Right cardiac atrium (tissue), 5 donors: ENCODE results near the gene BOC. TPM values are rescaled to one million over a fixed set of nuclear protein-coding genes. Genes with fewer than 3 reads are reported as not detected.
A peak's percentile ranks its signal among the peaks of the same experiment; 100 is the strongest.

ENCODE experiments used
- ATAC-seq, 2 donors: fragments of 200-7000 bp; cut with Tn5 transposase; one replicate each; pipeline versions ENCODE4 v1.8.0 to v1.9.1; 2020; ENCODE audit warnings: moderate library complexity in 2 of 2, mild to moderate bottlenecking in 1 of 2
- DNase-seq, 3 donors: peaks; one replicate each; pipeline ENCODE4 v3.0.0-alpha.2; 2020
- H3K27ac ChIP-seq: one replicate; pipeline ENCODE4 v1.5.1; 2013; ENCODE audit warnings: mild to moderate bottlenecking, low read length, control low read depth, moderate library complexity
- H3K27me3 ChIP-seq: one replicate; pipeline ENCODE4 v1.6.1; 2013; ENCODE audit not compliant: control insufficient read depth, insufficient read depth
- H3K4me1 ChIP-seq: one replicate; pipeline ENCODE4 v1.6.1; 2013; ENCODE audit warnings: low read length; ENCODE audit not compliant: control insufficient read depth, insufficient read depth
- H3K4me3 ChIP-seq: one replicate; pipeline ENCODE4 v1.5.1; 2013; ENCODE audit warnings: low read length, control low read depth
- H3K9me3 ChIP-seq: one replicate; pipeline ENCODE4 v1.6.1; 2013; ENCODE audit warnings: low read length; ENCODE audit not compliant: control insufficient read depth
- WGBS: extraction: QIAGEN DNeasy Blood & Tissue Kit; methylation state at CpG from one replicate; pipeline ENCODE4 v1.1.7; 2013; 5-methylcytosine and 5-hydroxymethylcytosine counted together
- intact Hi-C, 4 donors: fragments of 100-400 bp; cut with DNase I; formaldehyde crosslinking; loops; one replicate each; pipeline versions ENCODE4 v1.11.0 to v1.14.0; 2022 to 2023
- long read RNA-seq, 4 donors: library from polyadenylated mRNA; unstranded; transcript quantifications; one replicate each; pipeline ENCODE4 v2.0.0, GENCODE V29; 2020 to 2021
- polyA plus RNA-seq: library from polyadenylated mRNA; stranded (reverse); fragments of 200-250 nt; gene quantifications from one replicate; pipeline ENCODE4 v1.2.3, GENCODE V29; 2013
- total RNA-seq, 4 donors: library from RNA; stranded (reverse); fragmentation: NEBNext Ultra II Directional; extraction: Animal tissue kit (Norgen Biotek cat#: 25700); gene quantifications; one replicate each; pipeline ENCODE4 v1.2.1, GENCODE V29; 2021
- donor health status: healthy with polysubstance abuse.
- donor health status: DM: no; HTN: yes; CAD: no.
- donor health status: DM: no; HTN: no; CAD: no.
- donor health status: DM: no; HTN: yes; CAD: no; lungs with severe emphysema.
- donor health status: DM: yes; HTN: yes; CAD: no.

The BOC gene
- total RNA-seq (10 to 100 TPM; 12.9 to 45.3 (median 15.4) TPM), polyA plus RNA-seq (5.2 TPM)
- long read RNA-seq, donor 1, partial matches to known transcripts = 12 of 31 reads
- long read RNA-seq, donor 1, other reads (novel, unspliced or antisense) = 16 of 31 reads
- long read RNA-seq, donor 2, full-length matches to known transcripts = 1 of 19 reads
- long read RNA-seq, donor 2, partial matches to known transcripts = 7 of 19 reads
- long read RNA-seq, donor 2, other reads (novel, unspliced or antisense) = 11 of 19 reads
- long read RNA-seq, donor 3, full-length matches to known transcripts = 9 of 149 reads
- long read RNA-seq, donor 3, partial matches to known transcripts = 61 of 149 reads
- long read RNA-seq, donor 3, other reads (novel, unspliced or antisense) = 79 of 149 reads
- long read RNA-seq, donor 4, partial matches to known transcripts = 2 of 7 reads
- long read RNA-seq, donor 4, other reads (novel, unspliced or antisense) = 5 of 7 reads

GRCh38 chr3:113211330-113212149, at the start of gene BOC:
TSS of gene BOC (plus strand) at chr3:113211557. CDS start at chr3:113249803, 38,246 bp downstream.
- H3K4me1 ChIP-seq = no peaks in the 10 kb centered on the region

GRCh38 chr3:113161661-113162060, 49.7 kb upstream of the BOC start:
- WGBS = 82% methylated on average over 4 of the region's 4 CpGs
- Histone ChIP-seq H3K27me3 (no peaks in the 10 kb centered on the region), H3K4me3 (no peak overlapping the region), H3K27ac (no peak overlapping the region), H3K9me3 (no peaks in the 10 kb centered on the region), H3K4me1 (no peaks in the 10 kb centered on the region)
- ATAC-seq = no peak
- intact Hi-C loops = no loop called here
- no peak for DNase-seq

More at GRCh38 chr3:113211330-113212149, at the start of gene BOC:
- intact Hi-C loops = loop anchor here in 2 of 4 donors (5.0 kb wide), 2 partner anchors 74 to 76 kb away; no protein-coding TSS in a partner anchor
- Histone ChIP-seq H3K27ac (peak within 1 kb of the TSS; percentile 53), H3K9me3 (no peaks in the 10 kb centered on the region), H3K4me3 (peak within 1 kb of the TSS; percentile 66), H3K27me3 (no peaks in the 10 kb centered on the region)
- WGBS = under 1% methylated on average over 76 of the region's 76 CpGs
- peak; percentile 83 to 89 for ATAC-seq
- peak; percentile 44 to 75 (median 75) for DNase-seq

- peaks cover 7% of the 10 kb centered on the region for H3K4me1 ChIP-seq
Measured at GRCh38 chr3:113163152-113163551, 48.2 kb upstream of the BOC start.

GRCh38 chr3:113165841-113166240, 45.5 kb upstream of the BOC start:
- Histone ChIP-seq H3K4me3 (no peak overlapping the region), H3K27ac (no peak overlapping the region), H3K9me3 (no peaks in the 10 kb centered on the region), H3K27me3 (no peaks in the 10 kb centered on the region), H3K4me1 (peaks cover 7% of the 10 kb centered on the region)
- intact Hi-C loops = no loop called here
- ATAC-seq (peak; percentile 40 to 45), DNase-seq (no peak)
- 54% methylated on average over 3 of the region's 3 CpGs for WGBS

More at GRCh38 chr3:113163152-113163551, 48.2 kb upstream of the BOC start:
- WGBS = 88% methylated on average over 6 of the region's 6 CpGs
- no peak for ATAC-seq
- Histone ChIP-seq H3K4me3 (no peak overlapping the region), H3K27me3 (no peaks in the 10 kb centered on the region), H3K27ac (no peak overlapping the region), H3K9me3 (no peaks in the 10 kb centered on the region)
- intact Hi-C loops = no loop called here
- no peak for DNase-seq

GRCh38 chr3:113166357-113166718, 45.0 kb upstream of the BOC start:
- WGBS = 88% methylated on average over 1 of the region's 1 CpG
- Histone ChIP-seq H3K9me3 (no peaks in the 10 kb centered on the region), H3K27me3 (no peaks in the 10 kb centered on the region), H3K4me3 (no peak overlapping the region), H3K27ac (peak overlapping the region; percentile 57), H3K4me1 (peaks cover 7% of the 10 kb centered on the region)
- ATAC-seq = no peak
- no peak for DNase-seq
- intact Hi-C loops = no loop called here

- intact Hi-C loops = no loop called here
Measured at GRCh38 chr3:113166719-113167492, 44.5 kb upstream of the BOC start.

GRCh38 chr3:113167825-113168801, 43.2 kb upstream of the BOC start:
- peak in 1 of 3 donors; percentile 57 for DNase-seq
- ATAC-seq = no peak
- Histone ChIP-seq H3K4me1 (peaks cover 7% of the 10 kb centered on the region), H3K4me3 (no peak overlapping the region), H3K27me3 (no peaks in the 10 kb centered on the region), H3K27ac (no peak overlapping the region), H3K9me3 (no peaks in the 10 kb centered on the region)
- 70% methylated on average over 7 of the region's 7 CpGs for WGBS
- intact Hi-C loops = no loop called here

More at GRCh38 chr3:113166719-113167492, 44.5 kb upstream of the BOC start:
- Histone ChIP-seq H3K27ac (peak overlapping the region; percentile 57), H3K4me1 (peaks cover 7% of the 10 kb centered on the region), H3K9me3 (no peaks in the 10 kb centered on the region), H3K27me3 (no peaks in the 10 kb centered on the region), H3K4me3 (no peak overlapping the region)
- ATAC-seq (peak; percentile 87 to 88), DNase-seq (peak; percentile 66 to 82 (median 77))
- WGBS = 19% methylated on average over 12 of the region's 12 CpGs

GRCh38 chr3:113169891-113170452, 41.4 kb upstream of the BOC start:
- WGBS = 67% methylated on average over 6 of the region's 6 CpGs
- Histone ChIP-seq H3K27ac (no peak overlapping the region), H3K27me3 (no peaks in the 10 kb centered on the region), H3K9me3 (no peaks in the 10 kb centered on the region), H3K4me1 (peaks cover 7% of the 10 kb centered on the region), H3K4me3 (no peak overlapping the region)
- ATAC-seq (peak in 1 of 2 donors; percentile 49), DNase-seq (peak in 1 of 3 donors; percentile 59)
- intact Hi-C loops = no loop called here

- no peak overlapping the region for H3K27ac ChIP-seq
- no peaks in the 10 kb centered on the region for H3K9me3 ChIP-seq
- WGBS = 94% methylated on average over 7 of the region's 7 CpGs
- DNase-seq (no peak), ATAC-seq (no peak)
- no peaks in the 10 kb centered on the region for H3K27me3 ChIP-seq
- no peak overlapping the region for H3K4me3 ChIP-seq
- peaks cover 7% of the 10 kb centered on the region for H3K4me1 ChIP-seq
- intact Hi-C loops = no loop called here
Measured at GRCh38 chr3:113170771-113171170, 40.6 kb upstream of the BOC start.
